ENCODE results near the gene EGR1.

EGR1 gene

GRCh38 chr5:138491284-138491648 lies 26.0 kb downstream of the EGR1 start:
- peak overlapping the region; percentile 80 for H3K27ac ChIP-seq
- TF ChIP-seq ZFX (IDR thresholded peaks at IDR 0.05) (no peak), CTCF (conservative IDR thresholded peaks at IDR 0.05) (no peak)

- H3K27ac ChIP-seq, result peak overlapping the region; percentile 80
- no peak for TF ChIP-seq ZFX (IDR thresholded peaks at IDR 0.05)
These were observed 26.6 kb downstream of the EGR1 start for GRCh38 chr5:138491669-138492559.

GRCh38 chr5:138492560-138493045 lies 27.3 kb downstream of the EGR1 start:
- H3K27ac ChIP-seq, result peak overlapping the region; percentile 80

GRCh38 chr5:138495351-138495750 lies 30.1 kb downstream of the EGR1 start:
- TF ChIP-seq ZFX (IDR thresholded peaks at IDR 0.05) (no peak), CTCF (conservative IDR thresholded peaks at IDR 0.05) (no peak)
- no peak overlapping the region for H3K27ac ChIP-seq

More at GRCh38 chr5:138492560-138493045, 27.3 kb downstream of the EGR1 start:
- TF ChIP-seq CTCF (conservative IDR thresholded peaks at IDR 0.05), result no peak

GRCh38 chr5:138498376-138498775 lies 33.1 kb downstream of the EGR1 start:
- TF ChIP-seq ZFX (IDR thresholded peaks at IDR 0.05) (no peak), CTCF (conservative IDR thresholded peaks at IDR 0.05) (no peak)
- no peak overlapping the region for H3K27ac ChIP-seq

- TF ChIP-seq CTCF (conservative IDR thresholded peaks at IDR 0.05) (no peak), ZFX (IDR thresholded peaks at IDR 0.05) (no peak)
- H3K27ac ChIP-seq, result no peak overlapping the region
These were observed 36.8 kb downstream of the EGR1 start for GRCh38 chr5:138502121-138502520.

- no peak overlapping the region for H3K27ac ChIP-seq
- no peak for TF ChIP-seq ZFX (IDR thresholded peaks at IDR 0.05)
- no peak for TF ChIP-seq CTCF (conservative IDR thresholded peaks at IDR 0.05)
These were observed 37.2 kb downstream of the EGR1 start for GRCh38 chr5:138502521-138502920.
